MCF 10A (cell line): ENCODE measurements around the gene DCTN4. TPM values are rescaled to one million over a fixed set of nuclear protein-coding genes. Genes with fewer than 3 reads are reported as not detected.

Source experiments
- Bru-seq: library from RNA; stranded (reverse); fragments of 400-500 nt; gene quantifications from one replicate; lab custom pipeline; 2021; lab: Mats Ljungman, UMichigan
- BruChase-seq, 2 experiments: library from RNA; stranded (reverse); fragments of 400-500 nt; gene quantifications; one replicate each; lab custom pipeline; 2021; lab: Mats Ljungman, UMichigan
- BruUV-seq: library from RNA; stranded (reverse); fragments of 400-500 nt; replicated peaks from 2 replicates; lab custom pipeline; 2021; lab: Mats Ljungman, UMichigan
- CTCF ChIA-PET: fragments of 300-600 bp; sonication (Branson Sonifier 250); formaldehyde crosslinking; extraction: SDS; loops from one replicate; lab custom pipeline; 2021; ENCODE audit warnings: antibody characterized with exemption, inconsistent platforms; lab: Yijun Ruan, JAX
- POLR2A ChIA-PET: fragments of 300-600, 350-650 bp; sonication (Branson Sonifier 250); formaldehyde crosslinking; extraction: SDS; loops from one replicate; lab custom pipeline; 2020; ENCODE audit warnings: antibody characterized with exemption, inconsistent platforms; lab: Yijun Ruan, JAX
- DNase-seq: peaks from one replicate; pipeline ENCODE4 v3.0.0-alpha.2; 2018; ENCODE audit not compliant: unreplicated experiment
- H3K27ac Mint-ChIP-seq: one replicate; pipeline ENCODE4 v1.8.0; 2022; ENCODE audit warnings: mild to moderate bottlenecking, low read depth, mixed read lengths; ENCODE audit not compliant: unreplicated experiment
- H3K27me3 Mint-ChIP-seq: one replicate; pipeline ENCODE4 v1.8.0; 2022; ENCODE audit warnings: mixed read lengths; ENCODE audit not compliant: insufficient read depth, unreplicated experiment
- H3K36me3 Mint-ChIP-seq: one replicate; pipeline ENCODE4 v1.8.0; 2022; ENCODE audit warnings: mild to moderate bottlenecking, moderate library complexity, mixed read lengths; ENCODE audit not compliant: insufficient read depth, unreplicated experiment
- H3K4me1 Mint-ChIP-seq: one replicate; pipeline ENCODE4 v1.8.0; 2022; ENCODE audit warnings: mixed read lengths; ENCODE audit not compliant: insufficient read depth, unreplicated experiment
- H3K4me3 Mint-ChIP-seq: one replicate; pipeline ENCODE4 v1.8.0; 2022; ENCODE audit warnings: mild to moderate bottlenecking, moderate library complexity, mixed read lengths; ENCODE audit not compliant: unreplicated experiment
- H3K9me3 Mint-ChIP-seq: one replicate; pipeline ENCODE4 v1.8.0; 2022; ENCODE audit warnings: mixed read lengths; ENCODE audit not compliant: unreplicated experiment
- CTCF ChIP-seq: fragments of 200-600 bp; IDR thresholded peaks from one replicate; pipeline ENCODE4 v1.8.0; 2022; ENCODE audit warnings: antibody characterized with exemption, mild to moderate bottlenecking; ENCODE audit not compliant: unreplicated experiment
- intact Hi-C: fragments of 100-400 bp; cut with micrococcal nuclease; formaldehyde crosslinking; loops from 2 replicates; pipeline ENCODE4 v1.14.1; 2022
- long read RNA-seq: library from polyadenylated mRNA; stranded (forward); transcript quantifications from one replicate; pipeline ENCODE4 v2.0.0, GENCODE V29; 2022
- total RNA-seq: library from RNA; stranded (reverse); gene quantifications from 2 replicates; pipeline ENCODE4 v1.2.3, GENCODE V29; 2022

DCTN4 gene
- total RNA-seq: 122 and 143 TPM in 2 replicates
- Bru-seq, nascent RNA: percentile 97 among the genes with signal in this experiment
- BruChase-seq, experiment 1, labeled RNA remaining after a 6-hour chase: percentile 96 among the genes with signal in this experiment
- BruChase-seq, experiment 2, labeled RNA remaining after a 2-hour chase: percentile 96 among the genes with signal in this experiment
- long read RNA-seq, full-length matches to known transcripts: 73 of 166 reads
- long read RNA-seq, partial matches to known transcripts: 72 of 166 reads
- long read RNA-seq, other reads (novel, unspliced or antisense): 21 of 166 reads

- intact Hi-C loops: loop anchor here (1.0 kb wide), 3 partner anchors 22 to 197 kb away; no protein-coding TSS in a partner anchor
- no TSS peak for BruUV-seq
- ChIA-PET POLR2A (interaction anchor here (0.7 to 18.2 kb wide), 31 partner anchors 9 to 1014 kb away, joined by 3 to 541 read pairs (median 5); partner anchors contain the start of genes GM2A, IRGM, RBM22 and SMIM3), CTCF (interaction anchor here (0.7 to 18.3 kb wide), 11 partner anchors 12 to 90 kb away, joined by 3 to 348 read pairs (median 5); partner anchors contain the start of genes IRGM, RBM22 and SMIM3)
- no peak within 1 kb of the TSS for H3K27ac Mint-ChIP-seq
- peaks cover 37% of the 10 kb centered on the region for H3K36me3 Mint-ChIP-seq
- H3K4me1 Mint-ChIP-seq: peaks cover 34% of the 10 kb centered on the region
- H3K9me3 Mint-ChIP-seq: no peaks in the 10 kb centered on the region
- TF ChIP-seq CTCF: no peak
- no peaks in the 10 kb centered on the region for H3K27me3 Mint-ChIP-seq
- DNase-seq: peak; percentile 100
- no peak within 1 kb of the TSS for H3K4me3 Mint-ChIP-seq
Measured at GRCh38 chr5:150758531-150759333, at the start of gene DCTN4. DCTN4 (minus strand) TSS chr5:150759017; CDS start chr5:150758993, 24 bp downstream.

DNA sequence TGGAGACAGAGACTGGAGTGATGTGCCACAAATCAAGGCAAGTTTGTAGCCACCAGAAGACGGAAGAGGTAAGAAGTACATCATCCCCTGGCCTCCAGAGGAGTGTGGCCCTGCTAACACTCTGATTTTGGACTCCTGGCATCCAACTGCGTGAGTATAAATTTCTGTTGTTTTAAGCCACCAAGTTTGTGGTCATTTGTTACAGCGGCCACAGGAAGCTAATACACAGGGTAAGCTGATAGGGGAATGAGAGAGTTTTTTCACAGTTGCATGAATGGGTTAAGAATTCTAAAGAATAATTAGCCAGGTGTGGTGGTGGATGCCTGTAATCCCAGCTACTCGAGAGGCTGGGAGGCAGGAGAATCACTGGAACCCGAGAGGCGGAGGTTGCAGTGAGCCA lies 45.6 kb upstream of the DCTN4 start:
- DNase-seq: no peak
- ChIA-PET POLR2A (interaction anchor here (1.1 kb wide), 1 partner anchor 14 kb away, joined by 3 read pairs; no protein-coding TSS in a partner anchor), CTCF (interaction anchor here (0.5 to 3.2 kb wide), 11 partner anchors 12 to 250 kb away, joined by 3 to 49 read pairs (median 3); partner anchors contain the start of genes IRGM and SMIM3)
- Mint-ChIP-seq H3K4me3 (no peak overlapping the region), H3K27me3 (no peaks in the 10 kb centered on the region), H3K4me1 (peaks cover 7% of the 10 kb centered on the region), H3K27ac (no peak overlapping the region), H3K9me3 (peaks cover 8% of the 10 kb centered on the region), H3K36me3 (no peaks in the 10 kb centered on the region)
- BruUV-seq: no TSS peak
- intact Hi-C loops: loop anchor here (5.0 kb wide), 2 partner anchors 243 to 313 kb away; no protein-coding TSS in a partner anchor
- TF ChIP-seq CTCF: no peak

GRCh38 chr5:150801117-150801927 lies 42.5 kb upstream of the DCTN4 start:
- DNase-seq: peak; percentile 87
- Mint-ChIP-seq H3K36me3 (peaks cover 9% of the 10 kb centered on the region), H3K4me3 (peak overlapping the region; percentile 64), H3K4me1 (peaks cover 14% of the 10 kb centered on the region), H3K27ac (peak overlapping the region; percentile 36), H3K9me3 (peaks cover 8% of the 10 kb centered on the region), H3K27me3 (no peaks in the 10 kb centered on the region)
- intact Hi-C loops: loop anchor here (1.0 to 5.0 kb wide), 5 partner anchors 38 to 363 kb away; no protein-coding TSS in a partner anchor
- CTCF ChIA-PET: interaction anchor here (0.5 to 3.4 kb wide), 45 partner anchors 9 to 439 kb away, joined by 3 to 99 read pairs (median 4); partner anchors contain the start of genes ANXA6, DCTN4, IRGM and SMIM3
- peak; percentile 68 for TF ChIP-seq CTCF
- BruUV-seq: no TSS peak
- POLR2A ChIA-PET: interaction anchor here (0.6 to 3.3 kb wide), 14 partner anchors 9 to 351 kb away, joined by 3 to 17 read pairs (median 4); partner anchors contain the start of genes DCTN4, IRGM and SMIM3
